ENCODE data around the gene OSBP. TPM values are rescaled to one million over a fixed set of nuclear protein-coding genes. Genes with fewer than 3 reads are reported as not detected.
A peak's percentile ranks its signal among the peaks of the same experiment; 100 is the strongest.
"Not testable (repeated sequence)": the region's sequence is repeated elsewhere in the genome, so short reads cannot be mapped to it uniquely, and the experiment has no call there.

Gene OSBP
- total and polyA plus RNA-seq, 2 donors (not counting 3 experiments of a cell fraction or from before 2014, with no cell fraction given): 14.2 to 37.5 TPM

DNA sequence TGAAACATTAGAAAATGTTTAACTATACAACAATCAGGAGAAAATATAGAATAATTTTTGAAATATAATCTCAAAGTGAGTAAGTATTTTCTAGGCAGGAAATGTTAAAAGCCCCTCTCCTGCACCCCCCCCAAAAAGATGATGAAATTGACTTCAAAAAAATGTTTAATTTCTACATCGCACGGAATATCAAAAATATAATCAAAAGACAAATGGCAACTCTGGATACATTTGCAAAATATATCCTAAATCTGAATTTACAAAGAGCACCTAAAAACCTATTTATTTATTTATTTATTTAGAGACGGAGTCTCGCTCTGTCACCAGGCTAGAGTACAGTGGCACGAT lies 67.3 kb downstream of the OSBP start:
- Histone ChIP-seq H3K36me3 (ENCODE audit: control insufficient read depth in 2 of 2, extremely low read depth in 1 of 2, insufficient read depth in 2 of 2, low read length in 2 of 2) (no peaks in the 10 kb centered on the region), H2AFZ (ENCODE audit: low read depth, low read length) (no peak overlapping the region), H3K27ac (ENCODE audit: insufficient read depth, low read depth, low read length) (no peak overlapping the region), H4K20me1 (replicated peaks; ENCODE audit: control insufficient read depth, extremely low read depth, insufficient read depth, low read length) (no peaks in the 10 kb centered on the region), H3K9me1 (replicated peaks; ENCODE audit: control insufficient read depth, extremely low read depth, insufficient read depth, low read length) (no peaks in the 10 kb centered on the region), H3K4me2 (ENCODE audit: insufficient read depth, low read length) (no peak overlapping the region), H3K79me2 (ENCODE audit: control insufficient read depth, insufficient read depth, low read length) (no peaks in the 10 kb centered on the region), H3K4me1 (ENCODE audit: control insufficient read depth, extremely low read depth, insufficient read depth, low read length) (peaks cover 27% of the 10 kb centered on the region), H3K4me3 (replicated peaks in 1 of 3; ENCODE audit: insufficient read depth in 1 of 3, low read depth in 1 of 3, low read length in 3 of 3) (no peak overlapping the region), H3K9me3 (replicated peaks; ENCODE audit: control insufficient read depth, insufficient read depth, low read length) (no peaks in the 10 kb centered on the region), H3K27me3 (ENCODE audit: control insufficient read depth in 2 of 2, insufficient read depth in 2 of 2, low read length in 2 of 2) (no peaks in the 10 kb centered on the region), H3K9ac (replicated peaks; ENCODE audit: extremely low read depth, insufficient read depth, low read length) (no peak overlapping the region)
- TF ChIP-seq JUN (IDR thresholded peaks at IDR 0.05; ENCODE audit: borderline replicate concordance, insufficient read depth, insufficient read length, low read depth): no peak
- no peak for TF ChIP-seq FOS (IDR thresholded peaks at IDR 0.05; ENCODE audit: borderline replicate concordance, insufficient read depth, low read length)
- TF ChIP-seq GATA2 (IDR thresholded peaks at IDR 0.05; ENCODE audit: insufficient read depth, insufficient read length, low read depth, low read length): no peak
- TF ChIP-seq MYC (IDR thresholded peaks at IDR 0.05; ENCODE audit: low read depth, low read length): no peak
- no peak for TF ChIP-seq POLR2A (IDR thresholded peaks at IDR 0.05; ENCODE audit: low read depth, low read length)
- dilution Hi-C loops (cut with MboI; ENCODE audit: extremely low pct_ligation_motif_present, low sequenced_read_pairs) (no loop called here), intact Hi-C loops (cut with micrococcal nuclease) (no loop called here)
- POLR2A ChIA-PET: no interaction called here
- CTCF ChIA-PET: interaction anchor here (1.2 to 2.3 kb wide), 2 partner anchors 11 to 121 kb away, joined by 3 to 10 read pairs; partner anchors contain the start of gene PATL1
- no TSS peak for BruUV-seq (replicated peaks)
- FAIRE-seq (no peak), DNase-seq (ENCODE audit: low read depth, low spot score) (no peak)

DNA sequence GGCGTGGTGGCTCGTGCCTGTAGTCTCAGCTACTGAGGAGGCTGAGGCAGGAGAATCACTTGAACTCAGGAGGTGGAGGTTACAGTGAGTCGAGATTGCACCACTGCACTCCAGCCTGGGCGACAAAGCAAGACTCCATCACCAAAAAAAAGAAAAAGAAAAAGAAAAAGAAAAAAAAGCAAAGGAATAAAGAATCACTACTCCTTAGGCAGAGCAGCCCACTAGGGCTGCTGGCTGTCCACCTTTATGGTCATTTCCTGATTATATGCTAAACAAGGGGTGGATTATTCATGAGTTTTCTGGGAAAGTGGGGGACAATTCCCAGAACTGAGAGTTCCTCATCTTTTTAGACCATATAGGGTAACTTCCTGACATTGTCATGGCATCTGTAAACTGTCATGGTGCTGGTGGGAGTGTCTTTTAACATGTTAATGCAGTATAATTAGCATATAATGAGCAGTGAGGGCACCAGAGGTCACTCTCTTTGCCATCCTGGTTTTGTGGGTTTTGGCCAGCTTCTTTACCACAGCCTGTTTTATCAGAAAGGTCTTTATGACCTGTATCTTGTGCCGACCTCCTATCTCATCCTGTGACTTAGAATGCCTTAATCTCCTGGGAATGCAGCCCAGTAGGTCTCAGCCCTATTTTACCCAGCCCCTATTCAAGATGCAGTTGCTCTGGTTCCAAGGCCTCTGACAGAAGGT lies 67.8 kb downstream of the OSBP start:
- CTCF ChIA-PET: interaction anchor here (2.3 kb wide), 1 partner anchor 11 kb away, joined by 10 read pairs; no protein-coding TSS in a partner anchor
- H3K27ac ChIP-seq (ENCODE audit: insufficient read depth, low read depth, low read length); intact Hi-C loops (cut with micrococcal nuclease); H2AFZ ChIP-seq (ENCODE audit: low read depth, low read length); H3K4me3 ChIP-seq (replicated peaks in 1 of 3; ENCODE audit: insufficient read depth in 1 of 3, low read depth in 1 of 3, low read length in 3 of 3); FAIRE-seq; POLR2A ChIA-PET; H3K9ac ChIP-seq (replicated peaks; ENCODE audit: extremely low read depth, insufficient read depth, low read length); H3K9me1 ChIP-seq (replicated peaks; ENCODE audit: control insufficient read depth, extremely low read depth, insufficient read depth, low read length); dilution Hi-C loops (cut with MboI; ENCODE audit: extremely low pct_ligation_motif_present, low sequenced_read_pairs); H3K4me2 ChIP-seq (ENCODE audit: insufficient read depth, low read length); H3K79me2 ChIP-seq (ENCODE audit: control insufficient read depth, insufficient read depth, low read length); H3K9me3 ChIP-seq (replicated peaks; ENCODE audit: control insufficient read depth, insufficient read depth, low read length); H3K36me3 ChIP-seq (ENCODE audit: control insufficient read depth in 2 of 2, extremely low read depth in 1 of 2, insufficient read depth in 2 of 2, low read length in 2 of 2); BruUV-seq (replicated peaks); H4K20me1 ChIP-seq (replicated peaks; ENCODE audit: control insufficient read depth, extremely low read depth, insufficient read depth, low read length); H3K27me3 ChIP-seq (ENCODE audit: control insufficient read depth in 2 of 2, insufficient read depth in 2 of 2, low read length in 2 of 2): not testable (repeated sequence)
- peaks cover 27% of the 10 kb centered on the region for H3K4me1 ChIP-seq (ENCODE audit: control insufficient read depth, extremely low read depth, insufficient read depth, low read length)
- DNase-seq (ENCODE audit: low read depth, low spot score): peak; percentile 40
